Testis (tissue), 2 donors: ENCODE data around the gene DENND11.

Source experiments
- CTCF ChIP-seq, 3 experiments: fragments of 450-650 bp in 2 of 3; fragments of 200-600 bp in 1 of 3; sonication (generic) in 1 of 3; IDR thresholded peaks; one replicate each; pipeline ENCODE4 v1.5.1; 2016 to 2019; ENCODE audit warnings: antibody characterized with exemption in 3 of 3, mild to moderate bottlenecking in 2 of 3, moderate library complexity in 1 of 3
- POLR2A ChIP-seq: fragments of 450-650 bp; IDR thresholded peaks from one replicate; pipeline ENCODE4 v1.6.1; 2017; ENCODE audit warnings: antibody characterized with exemption, mild to moderate bottlenecking, moderate library complexity

DNA sequence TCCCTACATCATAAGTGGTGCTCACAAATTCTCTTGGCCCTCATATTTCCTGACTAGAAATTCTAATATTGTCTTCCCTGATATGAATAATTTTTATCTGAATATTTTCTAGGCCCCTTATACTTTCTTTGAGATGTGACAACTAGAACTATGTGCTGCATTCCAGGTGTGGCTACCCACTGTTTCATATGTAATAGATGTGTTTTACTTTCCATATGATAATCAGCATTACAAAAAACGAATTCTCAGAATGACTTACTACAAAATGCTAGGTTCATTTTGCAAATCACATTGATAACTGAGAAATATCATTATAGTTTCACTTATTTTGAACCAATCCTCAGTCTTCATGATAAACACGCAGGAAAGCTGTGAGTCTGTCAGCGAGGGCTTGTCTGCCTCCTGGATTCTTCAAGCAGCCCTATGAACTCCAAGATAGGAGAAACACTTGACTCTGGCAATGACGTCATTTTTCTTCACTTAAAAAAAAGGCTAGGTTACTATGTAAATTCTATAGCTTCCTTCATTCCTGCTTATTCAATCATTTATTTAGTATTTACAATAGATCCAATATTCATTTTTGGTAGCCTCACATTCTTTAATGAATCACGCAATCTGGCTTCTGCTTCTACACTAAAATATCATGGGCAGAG is 10.8 kb upstream of the DENND11 start:
- TF ChIP-seq CTCF (IDR thresholded peaks at IDR 0.05) (no peak), POLR2A (no peak)
